Stimulated activated naive CD8-positive, alpha-beta T cell treated with anti-CD3 and anti-CD28 coated beads, Interleukin-15, amount 100 ng/mL, for 72 hours (primary cell): ENCODE measurements around the gene MCM3AP.
A peak's percentile ranks its signal among the peaks of the same experiment; 100 is the strongest.

Experiments
- ATAC-seq: fragments of 150-1000 bp; cut with Tn5 transposase; 2 replicates; pipeline ENCODE4 v1.10.0; 2021; ENCODE audit warnings: mild to moderate bottlenecking, moderate library complexity
- DNase-seq, 2 donors: peaks; one replicate each; pipeline ENCODE4 v3.0.0; 2021 to 2022
- H3K27ac Mint-ChIP-seq, 2 donors: one replicate each; pipeline ENCODE4 v1.8.0; 2022; ENCODE audit warnings: mild to moderate bottlenecking in 2 of 2, mixed read lengths in 2 of 2, moderate library complexity in 2 of 2
- H3K27me3 Mint-ChIP-seq: one replicate; pipeline ENCODE4 v1.8.0; 2022; ENCODE audit warnings: mixed read lengths
- H3K4me1 Mint-ChIP-seq: one replicate; pipeline ENCODE4 v1.8.0; 2022; ENCODE audit warnings: mild to moderate bottlenecking, mixed read lengths
- H3K4me3 Mint-ChIP-seq, 2 donors: one replicate each; pipeline ENCODE4 v1.8.0; 2022; ENCODE audit warnings: mild to moderate bottlenecking in 2 of 2, mixed read lengths in 2 of 2, moderate library complexity in 1 of 2
- H3K9me3 Mint-ChIP-seq, 2 donors: one replicate each; pipeline ENCODE4 v1.8.0; 2022; ENCODE audit warnings: mixed read lengths in 2 of 2

The MCM3AP gene

DNA sequence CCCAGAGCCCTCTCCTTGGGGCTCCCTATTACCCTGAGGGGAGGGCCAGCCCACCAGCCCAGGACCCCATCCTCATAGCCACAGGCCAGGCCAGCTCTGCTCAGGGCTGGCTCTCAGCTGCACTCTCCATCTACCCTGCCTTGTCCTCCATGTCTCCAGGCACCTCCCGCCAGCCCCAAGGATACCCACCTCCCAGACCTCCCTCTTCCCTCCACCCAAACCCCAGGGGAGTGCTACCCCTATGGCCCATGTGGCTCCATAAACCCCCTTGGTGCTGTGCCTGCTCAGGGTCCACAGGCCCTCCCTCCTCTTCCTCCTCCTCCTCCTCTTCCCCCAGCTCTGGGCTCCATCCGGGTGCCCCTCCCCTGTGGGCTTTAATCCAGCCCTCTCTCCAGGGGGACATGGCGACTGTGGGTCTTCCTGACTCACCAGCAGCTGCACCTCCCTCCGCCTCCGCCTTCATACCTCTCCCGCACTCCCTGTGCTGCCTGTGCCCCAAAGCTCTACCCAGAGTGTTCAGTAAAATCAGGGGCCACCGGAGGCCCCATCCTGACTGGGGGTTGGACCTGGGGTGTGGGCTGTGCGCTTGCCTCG is 9.9 kb upstream of the MCM3AP start:
- Mint-ChIP-seq H3K4me3 (peak overlapping the region; percentile 53 to 79), H3K27ac (peak overlapping the region; percentile 88 to 94), H3K9me3 (no peaks in the 10 kb centered on the region), H3K27me3 (peaks cover 22% of the 10 kb centered on the region), H3K4me1 (peaks cover 35% of the 10 kb centered on the region)
- ATAC-seq (peak; percentile 37), DNase-seq (peak in 1 of 2 donors; percentile 10)

DNA sequence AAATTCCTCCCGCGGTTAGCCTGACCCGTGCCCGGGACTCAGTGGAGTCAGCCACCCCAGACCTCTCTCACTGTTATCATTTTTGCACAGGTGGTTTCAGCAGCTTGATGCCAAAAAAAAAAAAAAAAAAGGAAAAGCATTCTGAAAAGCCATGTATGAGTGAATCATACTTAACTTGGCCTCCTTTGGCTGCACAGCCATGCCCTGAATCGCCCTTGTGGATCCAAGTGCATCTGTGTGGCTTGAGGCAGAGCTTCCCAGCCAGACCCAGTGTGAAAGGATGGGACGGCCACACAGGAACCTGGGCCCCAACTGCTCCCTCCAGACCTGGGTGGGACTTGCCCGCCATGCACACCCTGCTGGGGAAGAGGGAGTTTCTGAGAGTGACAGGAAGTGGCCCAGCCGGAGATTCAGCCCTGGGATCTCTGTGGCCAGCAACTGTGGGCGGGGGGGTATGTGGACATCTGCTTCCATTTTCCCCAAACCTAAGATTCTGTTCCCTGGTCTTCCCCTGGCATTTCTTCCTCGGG is 9.3 kb upstream of the MCM3AP start:
- no peak for ATAC-seq
- peak overlapping the region in 1 of 2 donors; percentile 94 for H3K27ac Mint-ChIP-seq
- peak overlapping the region; percentile 53 to 79 for H3K4me3 Mint-ChIP-seq
- DNase-seq: peak in 1 of 2 donors; percentile 10
- no peaks in the 10 kb centered on the region for H3K9me3 Mint-ChIP-seq
- peaks cover 39% of the 10 kb centered on the region for H3K4me1 Mint-ChIP-seq
- H3K27me3 Mint-ChIP-seq: peaks cover 22% of the 10 kb centered on the region

DNA sequence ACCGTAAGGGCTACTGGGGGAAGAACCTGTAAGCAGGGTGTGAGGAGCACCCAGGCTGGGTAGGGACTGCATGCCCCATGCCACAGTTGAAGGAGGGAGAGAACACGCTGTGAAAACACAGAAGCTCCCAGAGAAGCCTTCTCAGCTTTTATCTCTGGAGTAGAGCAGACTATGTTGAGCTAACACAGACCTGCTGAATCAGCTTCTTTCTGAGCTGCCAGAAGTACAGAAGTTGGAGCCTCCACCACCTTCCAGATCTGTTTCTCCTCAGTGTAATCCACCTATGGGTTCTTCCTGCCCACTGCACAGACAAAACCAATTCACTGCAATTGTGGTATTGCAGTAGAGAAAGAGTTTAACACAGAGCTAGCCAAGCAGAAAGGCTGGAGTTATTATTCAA is 6.2 kb upstream of the MCM3AP start:
- H3K9me3 Mint-ChIP-seq: no peaks in the 10 kb centered on the region
- no peak for DNase-seq
- peaks cover 8% of the 10 kb centered on the region for H3K27me3 Mint-ChIP-seq
- H3K27ac Mint-ChIP-seq: no peak overlapping the region
- no peak for ATAC-seq
- H3K4me1 Mint-ChIP-seq: peaks cover 41% of the 10 kb centered on the region
- no peak overlapping the region for H3K4me3 Mint-ChIP-seq

DNA sequence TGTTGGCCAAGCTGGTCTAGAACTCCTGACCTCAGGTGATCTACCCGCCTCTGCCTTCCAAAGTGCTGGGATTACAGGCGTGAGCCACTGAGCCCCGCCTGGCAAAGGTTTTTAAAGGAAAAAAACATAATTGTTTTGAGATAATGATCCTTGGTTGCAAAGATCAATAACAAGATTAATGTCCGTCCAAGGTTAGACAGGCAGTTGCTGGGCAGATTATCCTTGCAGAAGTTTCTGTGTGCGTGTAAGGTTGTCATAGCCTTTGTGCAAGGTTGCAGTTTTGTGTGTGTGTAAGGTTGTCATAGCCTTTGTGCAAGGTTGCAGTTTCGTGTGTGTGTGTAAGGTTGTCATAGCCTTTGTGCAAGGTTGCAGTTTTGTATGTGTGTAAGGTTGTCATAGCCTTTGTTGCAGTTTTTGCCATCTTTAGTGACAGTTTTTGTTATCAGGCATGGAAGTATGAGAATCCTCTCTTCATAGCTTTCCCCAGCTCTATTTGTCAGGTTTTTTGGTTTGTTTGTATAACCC is 4.3 kb upstream of the MCM3AP start:
- no peak overlapping the region for H3K27ac Mint-ChIP-seq
- peaks cover 32% of the 10 kb centered on the region for H3K4me1 Mint-ChIP-seq
- DNase-seq (no peak), ATAC-seq (no peak)
- no peaks in the 10 kb centered on the region for H3K9me3 Mint-ChIP-seq
- no peaks in the 10 kb centered on the region for H3K27me3 Mint-ChIP-seq
- H3K4me3 Mint-ChIP-seq: no peak overlapping the region

DNA sequence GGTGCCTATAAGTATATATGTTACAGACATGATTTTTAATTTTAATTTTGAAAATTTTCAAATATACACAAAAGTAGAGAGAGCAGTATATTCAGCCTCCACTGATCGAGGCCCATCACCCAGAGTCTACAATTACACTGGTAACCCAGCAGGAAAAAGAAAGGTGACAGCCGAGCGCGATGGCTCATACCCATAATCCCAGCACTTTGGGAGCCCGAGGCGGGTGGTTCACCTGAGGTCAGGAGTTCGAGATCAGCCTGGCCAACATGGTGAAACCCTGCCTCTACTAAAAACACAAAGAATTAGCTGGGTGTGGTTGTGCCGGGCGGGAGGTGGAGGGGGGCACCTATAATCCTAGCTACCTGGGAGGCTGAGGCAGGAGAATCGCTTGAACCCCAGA is 2.1 kb upstream of the MCM3AP start:
- no peak overlapping the region for H3K27ac Mint-ChIP-seq
- no peak for DNase-seq
- H3K4me1 Mint-ChIP-seq: peaks cover 48% of the 10 kb centered on the region
- H3K27me3 Mint-ChIP-seq: no peaks in the 10 kb centered on the region
- H3K4me3 Mint-ChIP-seq: peak overlapping the region in 1 of 2 donors; percentile 10
- H3K9me3 Mint-ChIP-seq: no peaks in the 10 kb centered on the region
- no peak for ATAC-seq

DNA sequence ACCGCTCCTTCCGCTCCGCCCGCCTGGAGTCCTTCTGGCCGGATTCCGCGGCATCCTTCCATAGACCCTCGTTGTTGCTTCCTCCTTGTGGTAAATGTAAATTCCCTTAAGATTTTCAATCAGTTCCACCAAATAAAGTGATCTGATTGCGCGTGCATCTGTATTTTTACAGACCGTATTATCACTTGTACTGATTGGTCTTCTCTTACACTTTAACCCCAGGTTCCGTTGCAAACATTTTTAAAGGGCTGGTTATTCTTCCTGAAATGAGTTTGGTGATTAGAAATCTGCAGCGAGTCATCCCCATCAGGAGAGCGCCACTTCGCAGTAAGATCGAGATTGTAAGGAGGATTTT is 1.2 kb upstream of the MCM3AP start:
- Mint-ChIP-seq H3K27ac (peak overlapping the region; percentile 97), H3K9me3 (no peaks in the 10 kb centered on the region), H3K4me3 (peak overlapping the region; percentile 99), H3K4me1 (peaks cover 48% of the 10 kb centered on the region), H3K27me3 (no peaks in the 10 kb centered on the region)
- DNase-seq (no peak), ATAC-seq (peak; percentile 24)

DNA sequence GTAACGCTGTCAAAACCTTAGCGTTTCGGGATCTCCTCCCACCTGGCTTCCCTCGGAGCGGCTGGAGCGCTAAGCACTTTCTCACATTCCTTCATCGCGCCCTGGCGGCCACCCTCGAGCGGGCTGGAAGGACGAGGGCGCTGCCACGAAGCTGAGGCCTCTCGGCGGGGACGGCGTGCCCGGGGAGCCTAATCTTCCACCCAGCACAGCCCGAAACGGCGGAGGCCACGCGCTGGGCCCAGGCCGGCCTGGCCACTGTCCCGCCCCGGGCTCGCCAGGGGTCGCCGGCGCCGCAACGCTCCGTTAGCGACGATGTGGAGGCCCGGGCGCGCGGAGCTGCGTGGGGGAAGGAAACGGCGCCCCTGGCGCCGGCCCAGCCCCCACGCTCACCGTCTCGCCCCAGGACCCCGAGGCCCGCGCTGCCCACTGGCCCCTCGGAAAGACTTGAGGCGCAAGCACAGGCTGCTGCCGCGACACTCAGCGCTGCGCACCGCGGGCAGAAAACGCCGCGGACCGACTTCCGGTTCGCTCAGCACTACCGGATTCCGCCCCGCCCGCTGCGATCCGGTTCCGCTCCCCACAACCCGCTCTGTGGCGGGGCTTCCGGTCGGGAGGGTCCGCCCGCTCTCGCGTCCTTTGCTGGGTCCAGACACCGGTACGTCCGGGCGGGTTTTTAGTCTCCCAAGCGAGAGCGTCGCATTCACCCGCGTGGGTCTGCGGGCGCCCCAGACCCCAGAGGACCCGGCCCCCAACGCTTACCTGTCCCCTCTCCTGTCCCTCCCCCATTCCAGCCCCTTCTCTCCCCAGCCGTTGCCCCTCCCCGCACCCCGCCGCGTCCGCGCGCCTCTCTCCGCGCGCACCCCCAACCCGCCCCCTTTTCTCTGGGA is 593 bp upstream of the MCM3AP start, which contains the start of gene YBEY:
Gene YBEY (plus strand): TSS at position 582 of the 887 bp plus-strand sequence. CDS start 572 bp downstream, outside the sequence.
- no peaks in the 10 kb centered on the region for H3K9me3 Mint-ChIP-seq
- peak; percentile 94 for ATAC-seq
- peak within 1 kb of the TSS; percentile 97 for H3K27ac Mint-ChIP-seq
- H3K27me3 Mint-ChIP-seq: no peaks in the 10 kb centered on the region
- H3K4me3 Mint-ChIP-seq: peak within 1 kb of the TSS; percentile 99
- DNase-seq: peak; percentile 85 to 88
- peaks cover 54% of the 10 kb centered on the region for H3K4me1 Mint-ChIP-seq

DNA sequence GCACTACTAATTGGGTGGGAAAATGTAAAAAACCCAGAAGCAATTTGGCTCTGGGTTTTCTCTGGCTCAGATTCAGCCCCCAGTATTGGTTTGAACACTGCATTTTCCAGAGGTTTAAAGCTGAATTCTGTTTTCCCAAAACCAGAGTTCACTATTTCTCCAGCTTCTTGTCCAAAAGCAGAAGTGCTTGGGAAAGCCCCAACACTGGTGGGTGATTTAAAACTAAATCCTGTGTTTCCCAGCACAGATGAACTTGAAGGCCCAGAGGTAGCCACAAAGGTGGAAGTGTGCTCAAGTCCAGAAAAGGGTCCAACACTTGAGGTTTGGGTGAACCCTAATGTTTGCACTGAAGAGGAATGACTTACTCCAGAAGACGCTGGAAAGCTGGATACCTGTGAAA is 678 bp downstream of the MCM3AP start:
- no peak for DNase-seq
- Mint-ChIP-seq H3K9me3 (no peaks in the 10 kb centered on the region), H3K4me1 (peaks cover 55% of the 10 kb centered on the region), H3K27ac (no peak overlapping the region), H3K4me3 (peak overlapping the region; percentile 99), H3K27me3 (no peaks in the 10 kb centered on the region)
- no peak for ATAC-seq

DNA sequence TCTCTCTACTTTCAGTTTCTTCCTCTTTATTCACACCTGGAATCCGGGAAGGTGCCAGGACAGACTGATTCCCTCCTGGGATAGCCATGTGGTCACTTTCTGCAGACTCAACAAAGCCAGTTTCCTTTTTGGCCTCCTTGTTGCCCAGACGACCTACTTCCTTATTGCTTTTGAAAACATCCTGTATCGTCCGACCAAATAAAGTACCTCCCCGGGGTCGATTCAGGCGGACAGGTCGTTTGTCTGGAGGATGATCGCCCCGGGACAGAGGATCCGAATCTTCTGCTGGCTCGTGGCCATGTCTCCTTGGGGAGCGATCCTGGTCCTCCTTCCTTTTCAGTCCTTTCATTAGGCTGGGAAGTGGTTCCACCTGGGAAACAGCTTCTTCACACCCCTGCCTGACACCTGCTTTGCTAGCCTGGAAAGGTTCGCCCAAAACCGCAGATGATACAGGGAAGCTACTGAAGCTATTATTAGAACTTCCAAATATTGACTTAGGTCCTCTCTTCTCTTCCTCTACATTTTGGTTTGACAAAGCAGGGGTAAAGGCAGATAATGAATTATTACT is 1.2 kb downstream of the MCM3AP start:
- Mint-ChIP-seq H3K27me3 (no peaks in the 10 kb centered on the region), H3K4me1 (peaks cover 51% of the 10 kb centered on the region), H3K4me3 (peak overlapping the region; percentile 63 to 99), H3K27ac (peak overlapping the region in 1 of 2 donors; percentile 88), H3K9me3 (no peaks in the 10 kb centered on the region)
- DNase-seq (no peak), ATAC-seq (no peak)

DNA sequence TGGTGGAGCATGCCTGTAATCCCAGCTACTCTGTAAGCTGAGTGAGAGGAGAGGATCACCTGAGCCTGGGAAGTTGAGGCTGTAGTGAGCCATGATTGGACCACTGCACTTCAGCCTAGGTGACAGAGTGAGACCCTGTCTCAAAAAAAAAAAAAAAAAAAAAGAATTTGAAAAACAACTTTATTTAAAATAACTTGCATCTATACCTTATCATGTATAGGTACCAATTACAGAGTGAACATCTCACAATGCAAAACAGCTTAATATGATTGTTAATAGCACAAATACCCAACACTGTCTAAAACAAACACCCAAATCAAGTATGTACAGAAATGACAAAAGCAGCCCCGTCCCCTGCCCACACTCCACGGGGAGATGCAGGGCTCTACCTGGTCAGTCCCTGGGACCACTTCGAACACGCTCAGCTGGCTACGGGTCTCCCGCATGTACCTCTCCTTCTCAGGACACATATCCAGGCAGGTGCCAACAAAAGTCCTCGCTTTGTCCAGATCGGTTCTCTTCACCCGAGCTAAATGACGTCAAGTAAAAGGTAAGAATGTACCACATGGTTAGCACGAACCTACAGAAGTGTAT is 10.5 kb downstream of the MCM3AP start:
- DNase-seq: no peak
- Mint-ChIP-seq H3K4me1 (no peaks in the 10 kb centered on the region), H3K9me3 (no peaks in the 10 kb centered on the region), H3K27ac (no peak overlapping the region), H3K4me3 (no peak overlapping the region), H3K27me3 (no peaks in the 10 kb centered on the region)
- no peak for ATAC-seq

DNA sequence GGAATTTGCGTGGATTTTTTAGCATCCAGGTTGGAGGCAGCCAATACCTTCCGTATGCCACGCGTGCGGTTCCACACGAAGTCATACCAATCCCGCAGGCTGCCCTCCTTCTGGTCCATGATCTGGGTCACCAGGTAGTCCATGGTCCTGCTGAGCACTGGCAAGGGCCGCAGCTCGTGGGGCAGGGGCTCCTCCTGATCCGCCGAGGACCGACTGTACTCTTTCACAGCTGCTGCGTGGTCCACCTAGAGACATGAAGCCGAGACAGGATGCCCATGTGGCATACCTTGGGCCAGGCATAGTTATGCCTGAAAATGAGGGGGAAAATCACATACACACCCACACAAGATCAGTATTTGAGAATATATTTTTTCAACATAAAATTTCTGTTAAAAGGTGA is 12.1 kb downstream of the MCM3AP start:
- no peak for ATAC-seq
- Mint-ChIP-seq H3K9me3 (no peaks in the 10 kb centered on the region), H3K27me3 (no peaks in the 10 kb centered on the region), H3K4me1 (no peaks in the 10 kb centered on the region), H3K27ac (no peak overlapping the region), H3K4me3 (no peak overlapping the region)
- no peak for DNase-seq

DNA sequence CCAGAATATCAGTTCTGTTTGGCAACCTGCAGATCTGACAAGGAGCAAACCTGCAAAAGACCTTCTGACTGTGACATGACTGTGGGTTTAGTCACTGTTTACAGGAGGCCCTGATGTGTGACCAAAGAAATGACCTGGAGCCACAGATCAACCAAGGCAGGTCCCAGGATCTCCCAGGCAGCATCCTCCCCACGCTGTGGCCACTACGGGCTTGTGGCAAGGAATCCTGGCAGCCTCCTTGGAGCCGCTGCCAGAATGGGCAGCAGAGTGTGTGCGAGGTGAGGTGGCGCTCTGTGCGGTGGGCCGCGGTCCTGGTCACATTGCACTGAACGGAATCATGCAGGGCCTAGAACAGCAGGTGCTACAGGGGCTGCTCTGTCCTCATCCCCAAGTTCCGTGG is 15.9 kb downstream of the MCM3AP start:
- ATAC-seq (no peak), DNase-seq (no peak)
- H3K27ac Mint-ChIP-seq: no peak overlapping the region
- H3K4me3 Mint-ChIP-seq: no peak overlapping the region
- no peaks in the 10 kb centered on the region for H3K27me3 Mint-ChIP-seq
- no peaks in the 10 kb centered on the region for H3K4me1 Mint-ChIP-seq
- no peaks in the 10 kb centered on the region for H3K9me3 Mint-ChIP-seq

DNA sequence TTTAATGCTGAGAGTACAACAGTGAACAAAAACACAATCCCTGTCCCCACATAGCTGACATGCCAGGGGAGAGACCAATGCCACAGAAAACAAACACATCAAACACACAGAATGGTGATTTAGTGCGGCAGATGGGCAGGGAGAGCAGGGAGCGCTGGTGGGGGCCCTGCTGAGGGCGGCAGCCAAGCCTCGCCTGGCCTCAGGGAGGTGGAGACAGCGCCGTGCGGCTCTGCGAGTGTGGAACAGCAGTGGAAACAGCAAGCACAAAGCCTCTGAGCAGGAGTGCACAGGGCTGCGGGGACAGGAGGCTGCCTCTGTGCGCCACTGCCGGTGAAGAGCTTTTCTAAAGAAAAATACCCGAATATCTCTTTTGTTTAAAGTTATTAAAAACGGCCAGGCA is 17.0 kb downstream of the MCM3AP start:
- H3K9me3 Mint-ChIP-seq: no peaks in the 10 kb centered on the region
- H3K27ac Mint-ChIP-seq: peak overlapping the region in 1 of 2 donors; percentile 48
- H3K4me3 Mint-ChIP-seq: no peak overlapping the region
- DNase-seq: no peak
- no peaks in the 10 kb centered on the region for H3K4me1 Mint-ChIP-seq
- no peaks in the 10 kb centered on the region for H3K27me3 Mint-ChIP-seq
- no peak for ATAC-seq

DNA sequence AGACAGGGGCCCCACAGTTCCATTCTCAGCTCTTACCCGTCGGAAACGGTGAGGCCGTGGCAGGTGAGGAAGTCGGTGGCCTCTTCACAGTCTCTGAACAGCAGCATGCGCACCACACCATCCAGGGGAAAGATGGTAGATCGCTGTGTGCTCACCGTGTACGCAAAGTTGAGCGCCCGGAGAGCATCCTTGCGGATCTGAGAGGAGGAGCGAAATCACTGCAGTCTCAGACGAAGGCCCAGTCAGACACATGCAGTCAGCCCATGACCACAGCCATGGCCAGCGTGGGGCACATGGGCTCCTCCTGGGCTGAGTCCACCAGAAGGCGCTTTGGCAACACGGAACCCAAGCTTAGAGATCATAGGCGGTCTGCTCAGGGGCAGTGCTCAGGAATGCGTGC is 18.5 kb downstream of the MCM3AP start:
- no peak for ATAC-seq
- no peak overlapping the region for H3K27ac Mint-ChIP-seq
- no peaks in the 10 kb centered on the region for H3K4me1 Mint-ChIP-seq
- no peaks in the 10 kb centered on the region for H3K9me3 Mint-ChIP-seq
- DNase-seq: no peak
- no peak overlapping the region for H3K4me3 Mint-ChIP-seq
- no peaks in the 10 kb centered on the region for H3K27me3 Mint-ChIP-seq

DNA sequence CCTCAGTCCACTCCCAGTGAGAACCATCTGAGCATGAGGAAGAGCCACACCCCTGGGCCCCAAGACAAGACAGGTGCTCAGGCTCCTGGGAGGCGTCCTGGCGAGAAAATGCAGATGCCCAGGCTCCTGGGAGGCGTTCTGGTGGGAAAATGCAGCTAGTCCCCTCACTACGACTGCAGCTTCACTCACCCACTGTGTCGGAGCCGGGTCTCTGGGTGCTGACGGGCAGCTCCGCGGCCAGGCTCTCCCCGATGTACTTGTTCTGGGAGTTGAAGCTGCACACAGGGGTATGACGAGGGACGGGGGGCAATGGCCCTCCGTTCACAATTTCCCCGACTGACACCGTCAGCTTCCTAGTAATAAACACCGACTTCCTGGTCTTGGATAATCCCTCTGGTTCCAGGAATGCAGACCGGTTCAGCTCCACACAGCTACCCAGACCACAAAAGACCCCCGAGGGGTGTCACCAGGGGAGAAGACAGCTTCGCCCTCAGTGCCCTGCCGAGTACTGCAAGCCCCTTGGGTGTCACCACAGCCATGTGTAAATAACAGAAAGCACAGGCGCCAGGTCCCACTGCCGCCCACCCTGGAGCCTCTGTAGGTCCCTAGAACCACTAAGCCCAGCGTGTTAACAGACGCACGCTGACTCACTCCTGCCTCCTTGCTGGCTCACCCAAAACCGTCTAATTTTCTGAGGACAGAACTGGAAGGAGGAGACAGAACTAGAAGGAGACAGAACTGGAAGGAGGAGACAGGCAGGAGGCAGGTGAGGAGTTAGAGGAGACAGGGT is 19.5 kb downstream of the MCM3AP start:
- H3K4me1 Mint-ChIP-seq: no peaks in the 10 kb centered on the region
- ATAC-seq (no peak), DNase-seq (no peak)
- H3K27me3 Mint-ChIP-seq: no peaks in the 10 kb centered on the region
- H3K27ac Mint-ChIP-seq: peak overlapping the region in 1 of 2 donors; percentile 19
- no peak overlapping the region for H3K4me3 Mint-ChIP-seq
- H3K9me3 Mint-ChIP-seq: no peaks in the 10 kb centered on the region
